DOHH2 (cell line): ENCODE data around the gene TECR.

Experiments used
- CTCF ChIP-seq: fragments of 200-600 bp; sonication (generic); IDR thresholded peaks from one replicate; pipeline ENCODE4 v1.5.1; 2014; ENCODE audit warnings: antibody characterized with exemption, mild to moderate bottlenecking, low read depth, low read length; ENCODE audit not compliant: poor library complexity, severe bottlenecking
- EZH2phosphoT487 ChIP-seq: fragments of 200-600 bp; sonication (generic); IDR thresholded peaks from 2 replicates; pipeline ENCODE4 v1.6.1; 2017; ENCODE audit warnings: borderline replicate concordance, mild to moderate bottlenecking, antibody characterized with exemption, low read length, moderate library complexity, mixed read lengths

- no peak for TF ChIP-seq CTCF
- TF ChIP-seq EZH2phosphoT487 = no peak
Measured at GRCh38 chr19:14494910-14495671, 34.3 kb upstream of the TECR start.
